MM.1S (cell line): ENCODE results near the gene MTHFD1.

Source experiments
- EZH2 ChIP-seq: fragments of 300-600 bp; sonication (generic); optimal IDR thresholded peaks from 2 replicates; pipeline ENCODE3; 2017; ENCODE audit warnings: low read depth, mild to moderate bottlenecking, antibody characterized with exemption, low read length, mixed read lengths
- EZH2phosphoT487 ChIP-seq: fragments of 300-600 bp; sonication (generic); IDR thresholded peaks from 2 replicates; pipeline ENCODE4 v1.6.1; 2018; ENCODE audit warnings: antibody characterized with exemption, low read length
- TF ChIP-seq, protein P1 (sequence below): fragments of 300-600 bp; sonication (generic); IDR thresholded peaks from 2 replicates; pipeline ENCODE4 v1.5.1; 2016; ENCODE audit warnings: antibody characterized with exemption, low read length, mixed read lengths

DNA sequence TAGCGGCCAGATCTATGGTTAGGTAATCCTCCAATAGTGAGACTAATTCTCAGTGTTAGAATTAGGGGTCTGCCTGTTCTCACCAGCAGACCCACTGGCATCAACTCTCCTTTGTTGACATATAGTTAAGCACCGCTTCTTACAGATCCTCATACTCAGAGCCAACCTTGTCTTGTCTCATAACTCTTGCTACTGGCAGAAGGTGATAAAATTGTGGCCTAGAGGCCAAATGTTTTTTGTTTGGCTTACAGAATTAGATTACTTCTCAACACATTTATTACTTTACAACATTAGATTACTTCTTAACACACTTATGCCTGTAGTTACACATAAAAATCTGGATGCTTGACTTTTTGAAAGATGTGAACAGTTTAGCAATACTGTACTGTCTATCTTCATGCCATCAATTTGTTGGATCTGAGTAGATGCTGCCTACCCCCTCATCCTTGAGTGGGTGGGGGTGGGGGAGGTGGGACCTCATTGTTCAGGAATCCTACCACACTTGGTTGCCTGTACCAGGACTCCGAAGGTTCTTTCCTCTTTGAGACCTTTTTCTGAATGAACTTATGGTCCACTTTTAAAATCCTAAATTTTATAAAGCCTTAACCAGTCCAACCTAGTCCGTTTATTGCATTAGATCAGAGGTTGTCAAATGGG, 7.0 kb downstream of the MTHFD1 start:
- TF ChIP-seq, protein P1, sequence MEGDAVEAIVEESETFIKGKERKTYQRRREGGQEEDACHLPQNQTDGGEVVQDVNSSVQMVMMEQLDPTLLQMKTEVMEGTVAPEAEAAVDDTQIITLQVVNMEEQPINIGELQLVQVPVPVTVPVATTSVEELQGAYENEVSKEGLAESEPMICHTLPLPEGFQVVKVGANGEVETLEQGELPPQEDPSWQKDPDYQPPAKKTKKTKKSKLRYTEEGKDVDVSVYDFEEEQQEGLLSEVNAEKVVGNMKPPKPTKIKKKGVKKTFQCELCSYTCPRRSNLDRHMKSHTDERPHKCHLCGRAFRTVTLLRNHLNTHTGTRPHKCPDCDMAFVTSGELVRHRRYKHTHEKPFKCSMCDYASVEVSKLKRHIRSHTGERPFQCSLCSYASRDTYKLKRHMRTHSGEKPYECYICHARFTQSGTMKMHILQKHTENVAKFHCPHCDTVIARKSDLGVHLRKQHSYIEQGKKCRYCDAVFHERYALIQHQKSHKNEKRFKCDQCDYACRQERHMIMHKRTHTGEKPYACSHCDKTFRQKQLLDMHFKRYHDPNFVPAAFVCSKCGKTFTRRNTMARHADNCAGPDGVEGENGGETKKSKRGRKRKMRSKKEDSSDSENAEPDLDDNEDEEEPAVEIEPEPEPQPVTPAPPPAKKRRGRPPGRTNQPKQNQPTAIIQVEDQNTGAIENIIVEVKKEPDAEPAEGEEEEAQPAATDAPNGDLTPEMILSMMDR: no peak
- TF ChIP-seq EZH2: no peak
- no peak for TF ChIP-seq EZH2phosphoT487
